Fibroblast of peridontal ligament (primary cell): Measurements from ENCODE around the gene ZNF334.

ENCODE experiments used
- DNase-seq: peaks from one replicate; pipeline ENCODE4 v3.0.0-alpha.2; 2010; ENCODE audit errors: extremely low read depth

The ZNF334 gene

DNA sequence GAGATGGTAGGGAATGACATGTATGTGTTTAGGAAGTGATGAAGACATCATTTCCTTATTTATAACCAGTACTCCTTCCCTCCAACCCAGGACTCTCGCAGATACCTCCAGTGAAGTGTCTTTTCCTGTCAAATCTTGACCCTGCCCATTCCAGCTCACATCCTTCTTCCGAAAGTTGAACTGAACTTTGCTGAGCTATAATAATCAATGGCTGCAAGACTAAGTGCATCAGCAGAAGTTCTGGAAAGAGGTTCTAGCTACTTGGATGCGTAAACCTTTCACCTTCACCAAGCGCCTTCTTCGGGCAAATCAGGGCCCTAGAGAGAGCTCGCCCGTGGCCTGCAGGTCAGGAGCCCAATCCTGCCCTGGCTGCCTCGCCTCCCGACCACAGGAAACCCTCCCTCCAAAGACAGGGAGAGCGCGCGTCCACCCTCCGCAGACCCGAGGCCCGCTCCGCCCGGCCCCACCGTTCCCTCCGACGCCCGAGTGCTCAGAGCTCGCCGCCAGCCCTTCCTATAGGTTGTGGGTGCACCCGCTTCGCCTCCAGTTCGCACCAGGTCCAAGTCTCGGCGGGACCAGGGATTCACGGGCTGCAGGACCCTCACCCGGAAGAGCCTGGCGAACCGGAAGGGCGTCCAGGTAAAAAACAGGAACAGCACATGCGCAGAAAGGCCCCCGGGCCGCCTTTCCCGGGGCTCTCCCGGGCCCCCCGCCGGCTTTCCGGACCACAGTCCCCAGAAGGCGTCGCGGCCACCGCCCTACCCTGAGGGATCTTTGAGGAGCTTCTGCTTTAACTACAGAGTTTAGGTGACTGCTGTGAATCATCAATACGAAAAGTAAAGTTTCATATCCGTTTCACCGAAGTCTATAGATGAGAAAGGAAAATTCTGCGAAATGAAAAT is at the start of gene ZNF334:
TSS of gene ZNF334 (minus strand) at position 617 of the 902 bp plus-strand sequence. CDS start 1,457 bp downstream, outside the sequence.
- peak; percentile 46 for DNase-seq

DNA sequence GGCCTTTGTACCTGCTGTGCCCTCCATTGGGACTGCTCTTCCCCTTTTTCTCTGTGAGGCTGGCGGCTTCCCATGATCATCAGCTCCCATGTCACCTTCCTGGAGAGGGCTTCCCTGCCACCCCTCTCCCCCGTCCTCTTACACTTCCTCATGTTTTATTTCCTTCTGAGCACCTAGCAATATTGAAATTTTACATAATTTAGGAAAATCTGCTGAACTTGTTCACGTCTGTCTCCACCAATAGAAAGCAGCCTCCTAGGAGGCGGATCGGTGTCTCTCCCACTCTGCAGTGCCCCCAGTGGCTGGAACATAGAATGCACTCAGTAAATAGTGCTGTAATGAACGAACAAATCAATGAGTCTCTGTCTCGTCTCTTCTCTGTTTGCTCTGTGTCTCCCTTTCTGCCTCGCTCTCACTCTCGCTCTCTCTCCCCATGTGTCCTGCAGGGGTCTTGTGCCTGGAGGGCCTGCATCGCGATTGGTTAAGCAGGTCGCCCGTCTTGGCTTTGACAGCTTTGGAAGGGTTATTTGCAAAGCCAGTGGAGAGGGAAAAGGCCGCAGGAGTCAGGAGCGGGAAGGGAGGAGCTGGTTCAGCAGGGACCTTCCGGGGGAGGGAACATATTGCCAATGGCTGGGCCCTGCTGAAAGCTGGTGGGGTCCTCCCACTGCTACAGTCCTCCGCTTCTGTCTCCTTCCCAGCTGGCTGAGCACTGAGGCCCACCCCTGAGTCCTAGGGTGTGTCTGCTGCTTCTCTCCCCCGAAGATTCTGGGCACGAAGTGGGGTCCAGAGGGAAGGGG is 49.2 kb upstream of the ZNF334 start:
- peak; percentile 70 for DNase-seq

GRCh38 chr20:46562009-46562372 is 48.6 kb upstream of the ZNF334 start:
- no peak for DNase-seq

DNA sequence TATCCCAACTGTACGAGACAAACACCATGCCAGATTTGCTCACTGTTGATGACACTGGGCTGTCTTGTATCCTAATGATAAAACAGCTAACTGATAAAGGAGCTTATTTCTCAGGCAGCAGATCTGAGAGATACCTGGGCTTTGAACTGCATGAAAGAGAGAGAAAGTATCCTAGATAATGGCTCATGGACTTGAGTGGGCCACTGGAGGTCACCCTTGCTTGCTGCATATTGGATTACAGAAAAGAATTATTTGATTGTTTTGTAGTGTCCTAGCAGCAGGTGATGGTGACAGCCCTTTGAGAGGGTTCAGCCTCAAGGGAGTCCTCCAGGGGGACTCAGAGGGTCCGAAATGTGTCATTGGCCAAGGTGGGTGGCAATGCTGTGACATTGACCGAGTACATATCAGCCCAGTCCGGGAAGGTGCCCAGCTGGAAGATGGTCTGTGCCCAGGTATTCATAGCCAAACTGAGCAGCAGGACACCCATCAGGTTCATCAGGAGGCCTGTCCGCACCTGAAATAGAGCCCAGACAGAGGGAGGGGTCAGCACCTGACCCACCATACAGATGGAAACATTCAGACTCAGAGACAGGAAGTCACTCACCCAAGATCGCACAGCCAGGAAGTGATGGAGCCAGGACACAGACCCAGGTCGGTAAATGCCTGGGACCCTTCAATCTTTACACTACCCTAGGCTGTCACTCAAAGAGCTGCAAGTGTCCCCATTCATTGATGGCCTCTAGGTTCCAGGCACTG is 46.5 kb upstream of the ZNF334 start:
- DNase-seq: no peak

- no peak for DNase-seq
These were observed 45.6 kb upstream of the ZNF334 start for GRCh38 chr20:46559001-46559400.

- DNase-seq: peak; percentile 88
These were observed 45.2 kb upstream of the ZNF334 start for GRCh38 chr20:46558511-46558959.

DNA sequence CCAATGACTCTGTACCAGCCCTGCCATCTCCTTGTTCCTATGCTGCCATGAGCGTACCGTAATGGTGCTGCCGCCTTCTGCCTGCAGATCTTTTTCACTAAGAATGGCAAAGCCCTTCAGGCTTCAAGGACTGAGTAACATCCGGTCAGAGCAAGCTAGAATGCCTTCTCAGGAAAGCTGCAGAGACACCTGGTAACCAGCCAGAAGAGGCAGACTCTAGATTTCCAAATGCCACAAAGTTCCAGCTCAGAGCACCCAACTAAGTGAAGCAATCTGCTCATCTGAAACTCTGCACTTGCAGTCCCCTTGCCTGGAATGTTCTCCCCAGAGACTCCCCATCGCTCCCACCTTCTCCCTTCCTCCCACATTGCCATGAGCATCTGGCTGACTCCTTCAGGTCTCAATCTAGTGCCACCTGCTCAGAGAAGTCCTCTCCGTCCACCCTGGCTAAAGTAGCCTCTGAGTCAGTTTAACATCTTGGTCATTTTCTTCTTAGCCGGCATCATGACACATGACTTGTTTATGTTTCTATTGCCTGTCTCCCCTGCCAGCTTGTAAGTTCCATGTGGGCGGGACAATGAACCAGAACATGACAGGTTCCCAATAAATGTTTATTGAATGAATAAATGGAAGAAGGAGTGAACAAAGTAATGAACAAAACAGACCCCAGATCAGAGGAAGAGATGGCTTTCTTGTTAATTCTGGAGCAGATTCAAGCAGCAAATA is 44.0 kb upstream of the ZNF334 start:
- DNase-seq: peak; percentile 29

- DNase-seq: no peak
These were observed 42.1 kb upstream of the ZNF334 start for GRCh38 chr20:46555370-46555956.

GRCh38 chr20:46554828-46555227 is 41.5 kb upstream of the ZNF334 start:
- DNase-seq: no peak

GRCh38 chr20:46553926-46554325 is 40.6 kb upstream of the ZNF334 start:
- DNase-seq: no peak

- no peak for DNase-seq
These were observed 39.4 kb upstream of the ZNF334 start for GRCh38 chr20:46552460-46553420.

DNA sequence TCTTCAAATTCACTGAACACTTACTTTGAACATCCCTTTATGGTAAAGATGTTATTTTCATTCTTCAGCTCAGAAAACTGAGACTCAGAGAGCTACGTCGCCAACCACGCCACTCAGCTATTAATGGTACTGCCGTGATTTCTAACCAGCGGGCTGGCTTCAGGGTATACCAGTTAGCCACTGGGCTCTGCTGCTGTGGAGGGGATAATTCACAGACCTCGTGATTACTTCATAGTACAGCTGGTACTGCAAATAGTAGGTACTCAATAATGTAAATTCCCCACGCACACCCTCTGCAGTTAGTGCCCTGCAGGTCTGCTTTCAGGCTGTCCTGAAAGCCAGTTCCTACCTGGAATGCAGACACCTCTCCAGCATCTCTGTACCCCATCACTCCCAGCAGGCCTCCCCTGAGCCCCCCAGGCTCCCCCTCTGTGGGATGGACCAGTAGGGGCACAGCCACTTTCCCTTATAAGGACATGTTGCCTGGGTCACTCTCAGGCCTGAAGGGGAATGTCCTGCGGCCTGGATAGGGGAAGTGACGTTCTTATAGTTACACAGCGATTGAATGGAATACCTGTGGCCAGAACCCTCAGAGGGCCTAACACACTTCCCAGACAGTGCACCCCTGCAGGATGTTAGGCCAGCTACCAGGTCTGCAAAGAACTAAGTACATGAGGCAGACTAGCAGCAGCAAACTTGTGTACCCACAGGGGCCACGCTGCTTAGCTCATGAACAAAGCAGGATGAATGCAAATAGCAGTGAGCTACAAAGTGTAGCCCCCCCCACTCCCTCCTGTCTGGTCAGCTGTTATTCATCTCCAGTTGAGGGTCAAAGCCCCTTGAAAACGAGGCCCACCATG is 38.4 kb upstream of the ZNF334 start:
- no peak for DNase-seq

DNA sequence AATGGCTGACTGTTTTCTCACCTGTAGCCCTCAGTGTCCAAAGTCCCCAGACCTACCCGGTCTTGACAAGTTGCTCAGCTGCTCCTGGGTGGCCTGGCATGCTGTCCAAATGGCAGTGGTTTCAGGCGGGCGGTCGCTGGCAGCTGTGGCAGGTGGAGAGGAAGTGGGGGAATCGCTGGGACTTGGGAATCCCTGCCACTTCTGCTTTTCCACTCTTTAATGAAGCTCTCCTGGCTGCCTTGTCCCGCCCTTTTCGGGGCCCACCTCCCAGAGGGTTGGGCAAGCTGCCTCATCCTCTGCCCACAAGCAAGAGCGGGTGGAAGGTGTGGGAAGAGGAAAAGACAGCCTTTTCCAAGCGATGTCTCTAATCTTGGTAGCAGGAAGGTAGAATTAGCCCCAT is 37.1 kb upstream of the ZNF334 start, which contains the start of gene OCSTAMP:
TSS of gene OCSTAMP (minus strand) at position 194 of the 400 bp plus-strand sequence. CDS start at position 100, 94 bp downstream.
- DNase-seq: no peak

DNA sequence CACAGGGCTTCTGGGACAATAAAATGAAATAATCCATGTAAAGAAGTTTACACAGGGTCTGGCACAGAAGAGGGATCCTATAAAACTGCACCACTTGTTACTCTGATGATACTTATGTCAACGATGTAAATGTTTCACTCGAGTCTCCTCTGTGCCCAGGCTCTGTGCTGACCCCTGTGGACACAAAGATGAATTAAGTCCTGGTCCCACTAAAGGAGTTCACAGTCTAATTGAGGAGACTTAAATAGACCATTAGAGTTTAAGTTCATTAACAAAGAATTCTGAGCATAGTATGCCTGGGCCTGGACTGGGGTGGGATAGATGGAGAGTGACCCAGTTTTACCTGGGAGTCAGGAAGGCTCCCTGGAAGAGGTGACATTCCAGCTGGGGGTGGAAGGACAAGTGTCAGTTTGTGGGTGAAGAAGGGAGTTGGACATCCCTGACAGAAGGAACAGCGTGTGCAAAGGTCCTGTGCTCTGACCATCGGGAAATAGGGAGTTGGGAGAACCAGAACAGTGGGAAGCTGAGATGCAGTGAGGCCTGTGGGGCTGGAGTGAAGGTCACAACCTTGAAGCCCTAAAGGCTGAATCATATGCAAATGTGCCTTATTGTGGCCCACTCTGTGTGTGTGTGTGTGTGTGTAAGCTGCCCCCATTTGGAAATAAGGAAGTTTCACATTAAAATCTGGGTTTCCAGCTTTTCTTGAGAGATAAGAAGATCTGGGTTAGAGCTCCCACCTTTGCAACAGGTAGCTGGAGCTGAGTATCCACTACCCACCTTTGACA is 36.0 kb upstream of the ZNF334 start:
- no peak for DNase-seq

DNA sequence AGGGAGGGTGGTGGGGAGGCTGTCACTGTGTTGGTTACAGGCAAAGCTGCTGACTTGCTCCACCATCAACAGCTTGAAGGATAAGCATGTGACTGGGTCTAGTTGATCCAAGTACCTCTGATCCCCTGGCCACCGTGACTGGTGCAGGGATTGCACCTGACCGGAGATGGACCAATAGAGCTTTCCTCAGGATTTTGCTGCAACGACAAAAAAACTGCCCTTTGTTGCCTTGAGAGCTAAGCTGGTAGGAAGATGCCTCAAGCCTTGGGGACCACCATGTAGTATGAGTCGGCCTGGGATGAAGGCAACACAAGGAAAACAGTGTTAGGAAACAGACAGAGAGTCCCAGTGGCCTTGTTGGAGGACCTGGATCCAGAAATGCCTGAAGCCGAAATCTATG is 35.3 kb upstream of the ZNF334 start:
- DNase-seq: no peak

DNA sequence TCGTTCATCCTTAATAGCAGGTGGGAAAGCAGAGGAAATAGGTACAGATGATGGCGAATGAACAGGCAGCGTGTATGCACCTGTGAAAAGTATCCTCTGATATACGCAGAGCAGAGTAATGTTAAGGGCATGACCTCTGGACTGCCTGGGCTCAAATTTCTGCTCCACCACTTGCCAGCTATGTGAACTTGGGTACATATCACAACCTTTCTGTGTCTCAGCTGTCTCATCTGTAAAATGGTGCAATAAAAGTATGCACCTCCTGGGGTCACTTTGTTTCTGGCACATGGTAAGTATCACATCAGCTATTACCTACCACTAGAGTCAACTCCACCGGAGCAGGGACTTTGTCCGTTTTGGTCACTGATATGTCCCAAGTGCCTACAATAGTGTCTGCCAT is 34.6 kb upstream of the ZNF334 start:
- DNase-seq: no peak

DNA sequence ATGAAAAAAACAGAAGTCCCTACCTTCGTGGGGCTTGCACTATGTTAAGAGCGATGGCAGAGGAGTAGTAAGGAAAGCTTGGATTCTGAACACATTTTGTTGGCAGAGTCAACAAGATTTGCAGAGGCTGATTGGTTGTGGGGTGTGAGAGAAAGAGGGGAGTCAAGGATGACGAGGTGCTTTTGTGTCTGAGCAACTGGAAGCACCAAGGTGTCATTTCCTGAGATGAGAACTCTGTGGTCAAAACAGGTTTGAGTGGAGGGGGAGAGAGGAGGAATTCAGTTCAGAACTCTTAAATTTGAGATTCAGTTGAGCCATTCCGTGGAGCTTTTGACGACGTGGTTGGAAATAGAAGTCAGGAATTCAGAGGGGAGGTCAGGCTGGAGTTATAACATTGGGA is 33.6 kb upstream of the ZNF334 start:
- no peak for DNase-seq

GRCh38 chr20:46546298-46546697 is 32.9 kb upstream of the ZNF334 start:
- no peak for DNase-seq
